Activated T-cell treated with anti-CD3 and anti-CD28 coated beads, Interleukin-2, amount 50 U/mL, for 1 hour (primary cell): ENCODE measurements around the gene ULK2.
"Not testable (repeated sequence)": the region's sequence is repeated elsewhere in the genome, so short reads cannot be mapped to it uniquely, and the experiment has no call there.

Source experiments
- DNase-seq: peaks from one replicate; pipeline ENCODE4 v3.0.0-alpha.2; 2020

The ULK2 gene

DNA sequence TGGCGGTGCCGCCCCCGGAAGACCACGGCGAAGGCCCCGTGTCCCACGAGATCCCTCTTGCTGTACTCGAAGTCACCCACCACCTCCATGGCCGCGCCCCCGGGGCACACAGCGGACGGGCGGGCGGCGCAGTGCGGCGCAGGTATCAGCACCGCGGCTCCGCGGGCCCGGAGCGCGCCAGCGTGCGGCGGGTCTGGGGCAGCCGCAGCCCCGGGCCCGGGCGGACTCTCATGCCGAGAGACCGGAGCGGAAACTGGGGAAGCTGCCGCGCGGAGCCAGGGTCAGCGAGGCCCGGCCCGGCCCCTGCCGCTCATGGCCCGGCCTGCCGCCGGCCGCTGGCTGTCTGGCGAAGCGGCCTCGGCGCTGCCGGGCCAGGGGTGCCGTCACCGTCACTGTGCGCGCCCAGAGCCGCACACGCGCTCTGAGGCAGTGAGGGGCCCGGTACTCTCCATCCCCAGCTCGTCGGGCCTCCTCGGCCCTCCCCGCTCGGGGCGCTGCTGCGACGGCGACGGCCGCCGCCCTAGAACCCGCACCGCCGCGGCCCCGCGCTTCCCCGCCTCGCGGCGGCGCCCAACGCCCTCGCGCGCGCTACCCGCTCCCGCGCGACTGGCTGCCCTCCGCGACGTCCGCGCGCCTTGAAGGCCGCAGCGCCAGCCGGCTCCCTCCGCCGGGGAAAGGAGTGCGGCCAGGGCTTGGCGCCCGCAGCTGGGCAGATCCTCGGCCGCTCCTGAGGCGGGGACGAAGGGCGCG lies at the start of gene ULK2:
TSS of gene ULK2 (minus strand) at position 608 of the 750 bp plus-strand sequence. CDS start at position 89, 519 bp downstream.
- DNase-seq: peak; percentile 67

DNA sequence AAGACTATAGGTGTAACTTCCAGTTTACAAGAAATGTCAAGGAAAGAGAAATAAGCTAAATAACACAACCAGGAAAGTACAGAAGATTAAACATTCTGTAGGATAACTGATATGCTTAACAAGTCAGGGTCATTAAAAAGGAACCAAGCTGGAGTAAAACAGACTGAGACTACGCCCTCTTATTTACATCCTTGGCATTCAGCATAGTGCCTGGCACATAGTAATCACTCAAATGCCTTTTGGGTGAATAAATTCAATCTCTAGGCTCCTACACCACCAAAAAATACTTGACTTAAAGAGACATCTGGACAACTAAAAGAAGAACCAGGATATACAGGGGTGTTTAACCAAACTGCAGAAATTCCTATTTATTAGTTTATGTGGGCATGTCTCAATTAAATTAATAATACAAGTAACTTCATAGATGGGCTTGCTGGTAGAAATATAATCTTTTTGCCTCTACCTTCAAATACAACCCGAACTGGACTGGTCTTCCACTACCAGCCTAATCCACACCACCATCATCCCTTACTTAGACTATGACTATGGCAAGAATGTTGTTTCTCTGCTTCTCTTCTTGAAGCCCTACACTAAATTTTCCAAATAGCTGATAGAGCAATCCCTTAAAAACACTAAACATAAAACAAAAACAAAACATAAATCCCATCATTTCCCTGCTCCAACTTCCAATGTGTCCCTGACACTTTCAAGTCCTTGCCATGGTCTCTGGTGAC lies 47.7 kb upstream of the ULK2 start:
- no peak for DNase-seq

DNA sequence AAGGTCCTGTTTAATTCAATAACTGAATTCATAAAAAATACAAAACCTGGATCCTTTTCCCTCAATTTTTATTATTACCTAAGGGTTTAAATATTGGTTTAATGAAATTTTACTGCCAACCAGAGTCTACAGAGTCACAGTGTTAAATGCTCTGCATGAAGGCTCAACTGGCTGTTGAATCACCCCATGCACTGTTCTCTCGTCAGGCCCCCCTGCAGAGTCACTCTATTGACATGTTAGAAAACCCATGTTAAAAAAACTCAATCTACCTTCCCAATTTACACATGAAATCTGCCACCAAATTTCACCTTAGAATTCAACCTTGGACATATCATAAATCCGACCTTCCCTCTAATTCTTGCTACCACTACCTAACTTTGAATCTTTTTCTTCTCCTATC lies 43.3 kb upstream of the ULK2 start:
- DNase-seq: no peak

GRCh38 chr17:19909139-19909538 lies 41.4 kb upstream of the ULK2 start:
- DNase-seq: no peak

DNA sequence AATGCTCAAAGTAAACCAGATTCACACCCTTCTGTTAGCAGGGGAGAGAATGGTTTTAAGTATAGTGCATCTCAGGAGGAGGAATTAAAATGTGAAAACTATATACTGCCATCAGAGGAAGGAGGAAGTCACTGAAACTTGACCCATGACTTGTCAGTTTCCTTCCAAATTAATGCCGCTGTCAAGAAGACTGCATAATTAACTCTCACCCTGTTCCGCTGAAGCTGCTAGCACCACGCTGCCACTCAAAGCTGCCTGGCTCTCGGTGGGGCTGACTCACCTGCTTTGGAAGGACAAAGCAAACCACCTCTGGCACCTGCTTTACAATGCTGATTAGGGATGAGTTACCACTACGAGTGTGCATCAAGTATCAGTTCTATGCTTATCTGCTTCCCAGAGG lies 37.8 kb upstream of the ULK2 start:
- DNase-seq: no peak

DNA sequence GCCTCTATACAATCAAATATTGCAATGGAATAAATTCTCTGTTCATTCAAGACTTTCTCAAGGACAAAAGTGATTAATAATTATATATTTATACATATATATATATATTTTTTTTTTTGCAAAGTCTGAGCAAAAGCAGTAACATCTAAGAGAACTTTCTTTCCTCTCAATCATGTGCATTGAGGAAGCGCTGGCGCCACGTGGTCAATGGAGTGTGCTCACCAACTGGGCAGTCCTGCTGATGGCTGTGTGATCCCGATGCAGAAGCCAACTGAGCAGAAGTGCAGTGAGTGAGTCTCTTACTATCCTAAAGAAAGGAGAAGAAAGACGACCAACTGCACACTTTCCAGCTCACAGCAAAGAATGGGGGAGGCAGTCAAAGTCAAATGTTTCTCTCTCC lies 37.2 kb upstream of the ULK2 start:
- DNase-seq: no peak

- no peak for DNase-seq
These were observed 36.7 kb upstream of the ULK2 start for GRCh38 chr17:19904412-19904811.

- no peak for DNase-seq
These were observed 33.1 kb upstream of the ULK2 start for GRCh38 chr17:19900809-19901208.

DNA sequence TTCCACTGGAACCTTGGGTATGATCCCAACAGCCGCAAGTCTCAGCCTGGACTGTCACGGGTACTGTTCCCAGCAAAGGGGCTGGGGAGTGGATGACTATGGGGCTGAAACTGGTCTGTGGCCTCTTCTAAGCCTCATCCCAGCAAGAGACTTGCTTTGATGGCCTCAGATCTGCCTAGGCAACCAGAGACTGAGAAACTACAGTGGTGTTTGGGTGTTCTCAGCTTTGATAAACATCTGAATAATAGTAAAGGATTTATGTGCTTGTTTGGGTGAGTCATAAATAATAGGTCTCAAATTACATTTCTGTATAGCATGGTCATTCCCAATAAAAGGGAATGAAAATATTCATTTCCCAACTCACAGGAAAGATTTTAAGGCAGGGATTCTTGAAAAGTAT lies 30.2 kb upstream of the ULK2 start:
- no peak for DNase-seq

- no peak for DNase-seq
These were observed 29.5 kb upstream of the ULK2 start for GRCh38 chr17:19897090-19897837.

GRCh38 chr17:19896679-19897078 lies 28.9 kb upstream of the ULK2 start:
- no peak for DNase-seq

- not testable (repeated sequence) for DNase-seq
These were observed 22.8 kb upstream of the ULK2 start for GRCh38 chr17:19890554-19890953.

- DNase-seq: not testable (repeated sequence)
These were observed 22.3 kb upstream of the ULK2 start for GRCh38 chr17:19890001-19890400.

GRCh38 chr17:19886116-19886515 lies 18.4 kb upstream of the ULK2 start:
- no peak for DNase-seq

GRCh38 chr17:19883537-19884215 lies 15.9 kb upstream of the ULK2 start:
- DNase-seq: no peak

DNA sequence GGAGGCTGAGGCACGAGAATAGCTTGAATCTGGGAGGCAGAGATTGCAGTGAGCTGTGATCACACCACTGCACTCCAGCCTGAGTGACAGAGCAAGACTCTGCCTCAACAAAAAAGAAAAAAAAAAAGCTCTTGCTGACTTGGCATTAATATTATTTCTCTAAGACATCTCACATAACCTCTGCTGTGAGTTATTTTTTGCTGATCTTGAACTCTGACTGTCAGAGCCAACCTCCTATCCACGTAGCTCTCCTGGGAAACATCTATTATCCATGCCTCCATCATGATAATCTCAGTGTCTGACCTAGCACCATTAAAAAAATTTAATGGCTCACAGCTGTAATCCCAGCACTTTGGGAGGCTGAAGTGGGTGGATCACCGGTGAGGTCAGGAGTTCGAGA lies 12.7 kb upstream of the ULK2 start:
- DNase-seq: no peak

GRCh38 chr17:19877364-19877945 lies 9.7 kb upstream of the ULK2 start:
- no peak for DNase-seq

GRCh38 chr17:19876529-19877161 lies 8.9 kb upstream of the ULK2 start:
- peak; percentile 42 for DNase-seq

DNA sequence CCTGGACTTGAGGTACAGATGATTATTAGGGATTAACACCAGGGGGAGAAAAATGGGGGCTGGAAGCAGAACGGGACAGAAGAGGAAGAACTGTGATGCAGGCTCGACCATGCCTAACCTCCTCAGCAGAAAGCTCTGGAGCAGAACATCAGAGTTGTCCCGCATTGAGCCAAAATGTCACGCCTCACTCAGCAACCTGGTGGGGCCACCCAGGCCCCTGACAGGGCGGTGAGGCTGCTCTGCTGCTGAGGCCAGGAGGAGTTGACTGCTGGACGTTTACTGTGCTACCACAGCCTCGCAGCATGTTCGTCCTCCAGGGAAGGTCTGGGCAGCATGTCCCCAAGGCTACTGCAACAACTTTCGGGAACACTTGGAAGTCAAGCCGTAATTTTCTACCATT lies 6.5 kb upstream of the ULK2 start:
- DNase-seq: no peak

DNA sequence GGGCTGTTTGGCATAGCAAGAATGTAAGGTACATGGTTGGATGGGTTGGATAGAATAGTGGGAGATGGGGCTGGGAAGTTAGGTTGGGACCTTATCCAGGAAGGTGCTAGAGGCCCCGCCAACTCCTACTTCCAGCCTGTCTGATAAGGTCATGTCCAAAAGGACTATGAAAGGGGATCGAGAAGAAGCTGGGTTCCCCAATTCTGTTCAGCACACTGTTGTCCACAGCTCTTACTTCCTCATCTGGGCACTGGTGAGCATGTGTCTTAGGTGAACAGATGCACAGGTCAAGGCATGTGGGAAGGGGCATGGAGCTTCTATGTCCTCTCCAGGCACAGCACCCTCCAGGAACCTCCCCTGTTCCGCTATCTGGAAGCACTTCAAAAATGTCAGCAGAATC lies 5.6 kb upstream of the ULK2 start:
- DNase-seq: no peak

DNA sequence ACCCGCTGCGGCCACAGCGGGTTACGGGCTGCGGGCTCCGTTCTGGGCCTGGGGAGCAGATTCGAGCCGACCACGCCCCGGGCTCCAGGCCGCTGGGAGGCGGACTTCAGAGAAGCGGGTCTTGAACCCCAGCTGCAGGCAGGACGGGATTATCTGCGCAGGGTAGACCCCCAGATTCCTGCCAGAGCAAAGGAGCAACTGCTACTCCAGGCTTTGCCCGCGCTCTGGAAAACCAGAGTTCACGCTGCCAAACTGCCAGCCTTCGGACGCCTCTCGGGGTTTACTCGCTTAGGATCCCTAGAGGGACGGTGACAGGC lies 301 bp upstream of the ULK2 start:
- DNase-seq: no peak

- DNase-seq: peak; percentile 61
These were observed 732 bp downstream of the ULK2 start for GRCh38 chr17:19867079-19867328.

DNA sequence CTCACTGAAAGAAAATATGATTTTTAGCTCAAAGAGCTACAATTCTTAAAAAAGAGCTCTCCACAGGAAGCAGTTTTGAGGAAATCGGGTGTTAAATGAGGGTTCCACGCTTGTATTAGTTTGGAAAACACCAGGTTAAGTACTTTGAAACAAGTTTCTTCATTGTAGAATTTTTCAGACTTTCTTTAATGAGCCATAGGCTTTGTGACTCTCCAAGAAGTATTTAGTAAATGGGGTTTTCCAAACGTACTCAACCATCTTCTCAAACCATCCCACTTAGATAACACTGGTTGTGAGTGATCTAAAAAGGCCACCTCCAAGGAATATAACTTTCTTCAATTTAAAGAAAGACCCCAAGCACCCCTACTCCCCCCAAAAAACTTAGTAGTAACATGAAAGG lies 2.7 kb downstream of the ULK2 start:
- DNase-seq: no peak
